HepG2 (cell line): ENCODE results near the gene GRB10. TPM values are rescaled to one million over a fixed set of nuclear protein-coding genes. Genes with fewer than 3 reads are reported as not detected.

Experiments
- ARNT ChIP-seq: fragments of 450-650 bp; IDR thresholded peaks from 2 replicates; pipeline ENCODE4 v1.6.1; 2017
- ETV6 ChIP-seq: sonication (generic); formaldehyde crosslinking; conservative IDR thresholded peaks from 2 replicates; pipeline ENCODE4 v1.4.0; 2020; ENCODE audit warnings: missing genetic modification reagents
- FOXM1 ChIP-seq: sonication (generic); formaldehyde crosslinking; IDR thresholded peaks from 2 replicates; pipeline ENCODE4 v1.5.0; 2020; ENCODE audit warnings: missing genetic modification reagents
- GZF1 ChIP-seq: sonication (generic); formaldehyde crosslinking; IDR thresholded peaks from 2 replicates; pipeline ENCODE4 v1.5.1; 2020; ENCODE audit warnings: mild to moderate bottlenecking, missing genetic modification reagents
- KLF11 ChIP-seq: IDR thresholded peaks from 2 replicates; pipeline ENCODE4 v1.6.1; 2016; ENCODE audit warnings: missing compliant biosample characterization
- RBAK ChIP-seq: sonication (generic); formaldehyde crosslinking; IDR thresholded peaks from 2 replicates; pipeline ENCODE4 v1.5.1; 2020; ENCODE audit warnings: mild to moderate bottlenecking, missing genetic modification reagents
- STAT5B ChIP-seq: sonication (generic); formaldehyde crosslinking; IDR thresholded peaks from 2 replicates; pipeline ENCODE4 v1.4.0; 2020; ENCODE audit warnings: missing genetic modification reagents
- TERF1 ChIP-seq: sonication (generic); formaldehyde crosslinking; IDR thresholded peaks from 2 replicates; pipeline ENCODE4 v1.8.0; 2022; ENCODE audit warnings: mild to moderate bottlenecking, missing genetic modification reagents, moderate library complexity
- ZFP37 ChIP-seq: sonication (generic); formaldehyde crosslinking; IDR thresholded peaks from 2 replicates; pipeline ENCODE4 v1.4.0; 2020; ENCODE audit warnings: missing genetic modification reagents, borderline replicate concordance
- ZGPAT ChIP-seq: IDR thresholded peaks from 2 replicates; pipeline ENCODE4 v1.6.1; 2016; ENCODE audit warnings: mild to moderate bottlenecking
- ZNF253 ChIP-seq: sonication (generic); formaldehyde crosslinking; IDR thresholded peaks from 2 replicates; pipeline ENCODE4 v1.8.0; 2022; ENCODE audit warnings: mild to moderate bottlenecking, missing genetic modification reagents, borderline replicate concordance
- ZNF292 ChIP-seq: sonication (generic); formaldehyde crosslinking; IDR thresholded peaks from 2 replicates; pipeline ENCODE4 v1.8.1; 2022; ENCODE audit warnings: mild to moderate bottlenecking, low read depth, missing genetic modification reagents, borderline replicate concordance
- ZNF329 ChIP-seq: sonication (generic); formaldehyde crosslinking; IDR thresholded peaks from 2 replicates; pipeline ENCODE4 v1.9.0; 2021; ENCODE audit warnings: low read depth, mild to moderate bottlenecking, missing genetic modification reagents
- ZNF331 ChIP-seq: sonication (generic); formaldehyde crosslinking; IDR thresholded peaks from 2 replicates; pipeline ENCODE4 v1.4.0; 2020; ENCODE audit warnings: missing genetic modification reagents
- ZNF335 ChIP-seq: sonication (generic); formaldehyde crosslinking; IDR thresholded peaks from 2 replicates; pipeline ENCODE4 v1.4.0; 2020; ENCODE audit warnings: missing genetic modification reagents
- ZNF33B ChIP-seq: sonication (generic); formaldehyde crosslinking; IDR thresholded peaks from 2 replicates; pipeline ENCODE4 v1.5.1; 2020; ENCODE audit warnings: mild to moderate bottlenecking, missing genetic modification reagents
- ZNF431 ChIP-seq: sonication (generic); formaldehyde crosslinking; IDR thresholded peaks from 2 replicates; pipeline ENCODE4 v1.9.0; 2022; ENCODE audit warnings: missing genetic modification reagents, low read depth, mild to moderate bottlenecking, borderline replicate concordance
- ZNF567 ChIP-seq: sonication (generic); formaldehyde crosslinking; IDR thresholded peaks from 2 replicates; pipeline ENCODE4 v1.8.1; 2023; ENCODE audit warnings: mild to moderate bottlenecking, missing genetic modification reagents, borderline replicate concordance
- ZNF615 ChIP-seq: sonication (generic); formaldehyde crosslinking; IDR thresholded peaks from 2 replicates; pipeline ENCODE4 v1.5.0; 2020; ENCODE audit warnings: mild to moderate bottlenecking, missing genetic modification reagents, borderline replicate concordance
- ZSCAN5A ChIP-seq: sonication (generic); formaldehyde crosslinking; IDR thresholded peaks from 2 replicates; pipeline ENCODE4 v1.8.0; 2022; ENCODE audit warnings: mild to moderate bottlenecking, missing genetic modification reagents, borderline replicate concordance
- polyA plus RNA-seq, 8 experiments: library from polyadenylated mRNA; depleted of rRNA in 3 of 8; stranded (reverse) in 7 of 8; unstranded in 1 of 8; fragments of >200 nt; fragmentation: Illumina TruSeq in 4 of 8; extraction: Trizol in 4 of 8; gene quantifications; 2 replicates each; pipeline versions ENCODE4 v1.2.1 to v1.2.3, GENCODE V29; 2011 to 2016; ENCODE audit warnings: low read depth in 4 of 8, missing spikeins in 1 of 8, mixed read lengths in 1 of 8; ENCODE audit not compliant: insufficient read depth in 1 of 8
- total RNA-seq, 5 experiments: library from RNA; depleted of rRNA; stranded (reverse); fragments of >200 nt; fragmentation: Illumina TruSeq; extraction: Trizol; gene quantifications; 2 replicates each; pipeline ENCODE4 v1.2.3, GENCODE V29; 2016; ENCODE audit warnings: low read depth in 1 of 5
- TF ChIP-seq, protein P1 (sequence below): sonication (generic); formaldehyde crosslinking; IDR thresholded peaks from 2 replicates; pipeline ENCODE4 v1.4.0; 2020; ENCODE audit warnings: missing genetic modification reagents

Gene GRB10
- total and polyA plus RNA-seq, 2 of the 13 experiments (the other 11 are each of a cell fraction or from before 2014, with no cell fraction given), result 4.0 to 6.8 TPM

DNA sequence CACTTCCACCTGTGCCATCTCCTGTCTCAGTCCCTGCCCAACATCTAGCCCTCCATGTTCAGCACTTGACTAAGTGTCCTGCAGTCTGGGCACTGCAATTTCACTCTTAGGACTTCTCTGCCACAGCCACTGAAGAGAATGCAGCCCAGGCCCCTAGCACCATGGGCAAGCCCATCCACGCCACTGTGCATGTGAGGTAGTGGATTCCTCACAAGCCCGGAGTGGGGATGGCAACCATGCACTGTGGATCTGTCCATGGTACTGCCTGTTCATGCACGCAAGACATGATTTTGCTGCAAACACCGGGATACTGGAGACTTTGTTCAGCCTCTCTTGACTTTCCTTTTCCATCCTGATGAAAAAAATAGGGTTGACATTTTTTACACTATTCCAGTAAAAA, 229.8 kb downstream of the GRB10 start (continued):
- TF ChIP-seq ZNF615 (CRISPR knock-in tag) (0 out of 2 replicates have a peak, but pooled peaks have one; percentile 39), RBAK (no peak), ZNF292 (CRISPR knock-in tag) (no peak), STAT5B (CRISPR knock-in tag) (no peak), ZFP37 (peak; percentile 59; the same call in 1 of the 2 replicates), KLF11 (CRISPR knock-in tag) (0 out of 2 replicates have a peak, but pooled peaks have one; percentile 72), ZNF331 (CRISPR knock-in tag) (peak; percentile 76), ZNF431 (no peak), ZNF329 (CRISPR knock-in tag) (no peak), ZNF335 (CRISPR knock-in tag) (no peak), ZNF567 (no peak), GZF1 (no peak), FOXM1 (no peak), ETV6 (CRISPR knock-in tag) (no peak), ARNT (no peak), ZNF253 (no peak), ZNF33B (CRISPR knock-in tag) (no peak), ZGPAT (CRISPR knock-in tag) (no peak), TERF1 (CRISPR knock-in tag) (no peak), ZSCAN5A (no peak)
- TF ChIP-seq, protein P1, sequence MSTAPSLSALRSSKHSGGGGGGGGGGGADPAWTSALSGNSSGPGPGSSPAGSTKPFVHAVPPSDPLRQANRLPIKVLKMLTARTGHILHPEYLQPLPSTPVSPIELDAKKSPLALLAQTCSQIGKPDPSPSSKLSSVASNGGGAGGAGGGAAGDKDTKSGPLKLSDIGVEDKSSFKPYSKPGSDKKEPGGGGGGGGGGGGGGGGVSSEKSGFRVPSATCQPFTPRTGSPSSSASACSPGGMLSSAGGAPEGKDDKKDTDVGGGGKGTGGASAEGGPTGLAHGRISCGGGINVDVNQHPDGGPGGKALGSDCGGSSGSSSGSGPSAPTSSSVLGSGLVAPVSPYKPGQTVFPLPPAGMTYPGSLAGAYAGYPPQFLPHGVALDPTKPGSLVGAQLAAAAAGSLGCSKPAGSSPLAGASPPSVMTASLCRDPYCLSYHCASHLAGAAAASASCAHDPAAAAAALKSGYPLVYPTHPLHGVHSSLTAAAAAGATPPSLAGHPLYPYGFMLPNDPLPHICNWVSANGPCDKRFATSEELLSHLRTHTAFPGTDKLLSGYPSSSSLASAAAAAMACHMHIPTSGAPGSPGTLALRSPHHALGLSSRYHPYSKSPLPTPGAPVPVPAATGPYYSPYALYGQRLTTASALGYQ, result no peak
